Measurements from ENCODE around the gene PGAM1.

GRCh38 chr10:97416565-97416964, 9.4 kb upstream of the PGAM1 start:
- TF ChIP-seq TAF1 (IDR thresholded peaks at IDR 0.05; ENCODE audit: low read depth): no peak
- no peak for TF ChIP-seq CREB1 (IDR thresholded peaks at IDR 0.05; ENCODE audit: low read depth)
- TF ChIP-seq CEBPB (IDR thresholded peaks at IDR 0.05): no peak
- TF ChIP-seq TCF12 (IDR thresholded peaks at IDR 0.05; ENCODE audit: low read depth): no peak
- TF ChIP-seq YY1 (IDR thresholded peaks at IDR 0.05; ENCODE audit: low read depth): no peak
- no peak for TF ChIP-seq REST (IDR thresholded peaks at IDR 0.05; ENCODE audit: low read depth)
- TF ChIP-seq RAD21 (IDR thresholded peaks at IDR 0.05; ENCODE audit: low read depth): no peak
- no peak for TF ChIP-seq MAX (IDR thresholded peaks at IDR 0.05)
- no peak for TF ChIP-seq EP300 (IDR thresholded peaks at IDR 0.05; ENCODE audit: borderline replicate concordance)
